BE2C (cell line): Measurements from ENCODE around the gene EPHA7.

ENCODE experiments used
- DNase-seq: peaks from one replicate; pipeline ENCODE4 v3.0.0-alpha.2; 2020
- H3K27me3 ChIP-seq: fragments of 250-450 bp; sonication (Bioruptor Pico); 2 replicates; pipeline ENCODE4 v1.5.1; 2020; ENCODE audit warnings: mild to moderate bottlenecking
- H3K36me3 ChIP-seq: fragments of 250-450 bp; sonication (Bioruptor Pico); 2 replicates; pipeline ENCODE4 v1.5.1; 2020; ENCODE audit warnings: mild to moderate bottlenecking
- H3K4me1 ChIP-seq: fragments of 250-450 bp; sonication (Bioruptor Pico); 2 replicates; pipeline ENCODE4 v1.5.1; 2020
- H3K4me3 ChIP-seq: 2 replicates; pipeline ENCODE4 v1.5.1; 2011; ENCODE audit warnings: low read depth, low read length
- H3K9me3 ChIP-seq: fragments of 250-450 bp; sonication (Bioruptor Pico); 2 replicates; pipeline ENCODE4 v1.5.1; 2020
- TF ChIP-seq, protein P1 (sequence below): IDR thresholded peaks from 2 replicates; pipeline ENCODE4 v1.5.1; 2012; ENCODE audit warnings: mild to moderate bottlenecking, low read depth, low read length

The EPHA7 gene

GRCh38 chr6:93391965-93392364 is 27.4 kb downstream of the EPHA7 start:
- Histone ChIP-seq H3K27me3 (no peaks in the 10 kb centered on the region), H3K36me3 (no peaks in the 10 kb centered on the region), H3K9me3 (no peaks in the 10 kb centered on the region), H3K4me3 (no peak overlapping the region), H3K4me1 (no peaks in the 10 kb centered on the region)
- TF ChIP-seq, protein P1, sequence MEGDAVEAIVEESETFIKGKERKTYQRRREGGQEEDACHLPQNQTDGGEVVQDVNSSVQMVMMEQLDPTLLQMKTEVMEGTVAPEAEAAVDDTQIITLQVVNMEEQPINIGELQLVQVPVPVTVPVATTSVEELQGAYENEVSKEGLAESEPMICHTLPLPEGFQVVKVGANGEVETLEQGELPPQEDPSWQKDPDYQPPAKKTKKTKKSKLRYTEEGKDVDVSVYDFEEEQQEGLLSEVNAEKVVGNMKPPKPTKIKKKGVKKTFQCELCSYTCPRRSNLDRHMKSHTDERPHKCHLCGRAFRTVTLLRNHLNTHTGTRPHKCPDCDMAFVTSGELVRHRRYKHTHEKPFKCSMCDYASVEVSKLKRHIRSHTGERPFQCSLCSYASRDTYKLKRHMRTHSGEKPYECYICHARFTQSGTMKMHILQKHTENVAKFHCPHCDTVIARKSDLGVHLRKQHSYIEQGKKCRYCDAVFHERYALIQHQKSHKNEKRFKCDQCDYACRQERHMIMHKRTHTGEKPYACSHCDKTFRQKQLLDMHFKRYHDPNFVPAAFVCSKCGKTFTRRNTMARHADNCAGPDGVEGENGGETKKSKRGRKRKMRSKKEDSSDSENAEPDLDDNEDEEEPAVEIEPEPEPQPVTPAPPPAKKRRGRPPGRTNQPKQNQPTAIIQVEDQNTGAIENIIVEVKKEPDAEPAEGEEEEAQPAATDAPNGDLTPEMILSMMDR: no peak
- no peak for DNase-seq

DNA sequence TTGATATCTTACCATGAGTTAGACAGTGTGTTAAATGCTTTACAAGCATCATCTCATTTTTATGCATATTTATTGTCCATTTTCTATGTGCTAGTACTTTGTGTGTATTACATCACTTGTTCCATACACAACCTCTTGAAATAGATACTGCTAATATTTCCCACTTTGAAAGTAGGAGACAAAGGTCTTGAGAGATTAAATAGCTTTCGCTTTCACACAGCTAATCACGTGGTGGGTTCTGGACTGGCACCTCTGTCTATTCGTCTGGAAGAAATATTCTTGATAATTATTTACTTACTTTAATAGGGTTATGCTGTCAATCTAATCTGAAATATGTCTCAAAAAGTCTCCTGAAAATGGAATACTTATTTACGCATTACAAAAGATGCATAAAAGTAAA is 30.2 kb downstream of the EPHA7 start:
- no peak for DNase-seq
- H3K4me3 ChIP-seq: no peak overlapping the region

GRCh38 chr6:93388070-93388469 is 31.3 kb downstream of the EPHA7 start:
- no peak for DNase-seq

More for the DNA sequence above, 30.2 kb downstream of the EPHA7 start:
- TF ChIP-seq, protein P1: no peak
- Histone ChIP-seq H3K4me1 (no peaks in the 10 kb centered on the region), H3K27me3 (no peaks in the 10 kb centered on the region), H3K9me3 (no peaks in the 10 kb centered on the region), H3K36me3 (no peaks in the 10 kb centered on the region)

DNA sequence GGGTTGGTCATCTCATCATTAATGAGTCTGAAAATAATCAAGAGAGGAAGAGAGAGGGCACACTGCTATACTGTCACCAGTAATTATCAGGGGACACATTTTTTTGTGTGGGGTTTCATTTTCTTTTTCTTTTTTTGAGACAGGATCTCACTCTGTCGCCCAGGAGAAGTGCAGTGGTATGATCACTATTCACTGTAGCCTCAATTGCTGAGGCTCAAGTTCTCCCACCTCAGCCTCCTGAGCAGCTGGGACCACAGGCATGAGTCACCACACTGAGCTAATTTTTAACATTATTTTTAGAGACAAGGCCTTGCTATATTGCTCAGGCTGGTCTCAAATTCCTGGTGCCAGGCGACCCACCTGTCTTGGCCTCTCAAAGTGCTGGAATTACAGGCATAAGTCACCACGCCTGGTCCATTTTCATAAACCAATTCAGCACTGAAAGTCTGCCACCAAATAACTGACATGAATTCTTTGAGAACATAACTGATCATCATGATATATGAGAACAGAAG is 43.3 kb downstream of the EPHA7 start:
- Histone ChIP-seq H3K4me1 (no peaks in the 10 kb centered on the region), H3K27me3 (no peaks in the 10 kb centered on the region), H3K9me3 (no peaks in the 10 kb centered on the region), H3K36me3 (no peaks in the 10 kb centered on the region), H3K4me3 (no peak overlapping the region)
- no peak for DNase-seq
- TF ChIP-seq, protein P1: no peak

More at GRCh38 chr6:93388070-93388469, 31.3 kb downstream of the EPHA7 start:
- Histone ChIP-seq H3K4me1 (no peaks in the 10 kb centered on the region), H3K36me3 (no peaks in the 10 kb centered on the region), H3K9me3 (no peaks in the 10 kb centered on the region), H3K27me3 (no peaks in the 10 kb centered on the region), H3K4me3 (no peak overlapping the region)
- TF ChIP-seq, protein P1: no peak

DNA sequence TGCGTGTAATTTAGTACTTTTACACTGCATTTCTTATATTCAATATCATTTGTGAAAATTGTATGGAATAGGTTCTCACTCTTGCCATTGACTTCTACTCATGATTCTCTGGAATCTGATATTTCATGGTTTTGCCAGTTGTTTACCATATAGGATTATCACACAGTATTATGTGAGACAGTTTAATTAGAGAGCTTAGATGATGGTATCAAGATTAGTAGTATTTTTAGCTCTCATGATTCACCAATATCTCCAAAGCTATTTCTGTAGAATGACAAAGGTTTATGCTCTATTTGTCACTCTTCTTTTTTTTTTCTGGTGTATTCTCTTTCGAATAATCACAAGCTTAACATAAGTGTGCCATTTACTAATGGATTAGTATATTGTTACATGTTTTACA is 45.9 kb downstream of the EPHA7 start:
- Histone ChIP-seq H3K27me3 (no peaks in the 10 kb centered on the region), H3K36me3 (no peaks in the 10 kb centered on the region), H3K4me1 (no peaks in the 10 kb centered on the region), H3K4me3 (no peak overlapping the region), H3K9me3 (no peaks in the 10 kb centered on the region)
- TF ChIP-seq, protein P1: no peak
- no peak for DNase-seq

GRCh38 chr6:93371756-93372155 is 47.6 kb downstream of the EPHA7 start:
- Histone ChIP-seq H3K36me3 (no peaks in the 10 kb centered on the region), H3K9me3 (no peaks in the 10 kb centered on the region), H3K27me3 (no peaks in the 10 kb centered on the region), H3K4me3 (no peak overlapping the region), H3K4me1 (no peaks in the 10 kb centered on the region)
- DNase-seq: no peak
- TF ChIP-seq, protein P1: no peak
